WERI-Rb-1 (cell line): ENCODE results near the gene HNF1A.

Experiments
- DNase-seq: peaks from one replicate; pipeline ENCODE4 v3.0.0-alpha.2; 2020
- H3K27ac ChIP-seq: fragments of 250-450 bp; sonication (Bioruptor Pico); 2 replicates; pipeline ENCODE4 v1.5.1; 2020; ENCODE audit warnings: mild to moderate bottlenecking, moderate library complexity
- H3K27me3 ChIP-seq: fragments of 250-450 bp; sonication (Bioruptor Pico); 2 replicates; pipeline ENCODE4 v1.5.1; 2021; ENCODE audit warnings: mild to moderate bottlenecking, low read depth, moderate library complexity; ENCODE audit not compliant: insufficient read depth, severe bottlenecking
- H3K36me3 ChIP-seq: fragments of 250-450 bp; sonication (Bioruptor Pico); 2 replicates; pipeline ENCODE4 v1.5.1; 2020; ENCODE audit warnings: mild to moderate bottlenecking, moderate library complexity
- H3K4me3 ChIP-seq: 2 replicates; pipeline ENCODE4 v1.5.1; 2011; ENCODE audit warnings: low read depth, mild to moderate bottlenecking, control low read depth, low read length
- H3K9me3 ChIP-seq: fragments of 250-450 bp; sonication (Bioruptor Pico); 2 replicates; pipeline ENCODE4 v1.5.1; 2021; ENCODE audit warnings: mild to moderate bottlenecking, moderate library complexity; ENCODE audit not compliant: severe bottlenecking
- TF ChIP-seq, protein P1 (sequence below): IDR thresholded peaks from 2 replicates; pipeline ENCODE4 v1.5.1; 2011; ENCODE audit warnings: low read depth, mild to moderate bottlenecking, control low read depth, inconsistent platforms, low read length

HNF1A gene

GRCh38 chr12:121000530-121000929 lies 22.2 kb downstream of the HNF1A start:
- Histone ChIP-seq H3K27me3 (no peaks in the 10 kb centered on the region), H3K4me3 (no peak overlapping the region), H3K36me3 (peaks cover 16% of the 10 kb centered on the region), H3K9me3 (no peaks in the 10 kb centered on the region), H3K27ac (no peak overlapping the region)
- TF ChIP-seq, protein P1, sequence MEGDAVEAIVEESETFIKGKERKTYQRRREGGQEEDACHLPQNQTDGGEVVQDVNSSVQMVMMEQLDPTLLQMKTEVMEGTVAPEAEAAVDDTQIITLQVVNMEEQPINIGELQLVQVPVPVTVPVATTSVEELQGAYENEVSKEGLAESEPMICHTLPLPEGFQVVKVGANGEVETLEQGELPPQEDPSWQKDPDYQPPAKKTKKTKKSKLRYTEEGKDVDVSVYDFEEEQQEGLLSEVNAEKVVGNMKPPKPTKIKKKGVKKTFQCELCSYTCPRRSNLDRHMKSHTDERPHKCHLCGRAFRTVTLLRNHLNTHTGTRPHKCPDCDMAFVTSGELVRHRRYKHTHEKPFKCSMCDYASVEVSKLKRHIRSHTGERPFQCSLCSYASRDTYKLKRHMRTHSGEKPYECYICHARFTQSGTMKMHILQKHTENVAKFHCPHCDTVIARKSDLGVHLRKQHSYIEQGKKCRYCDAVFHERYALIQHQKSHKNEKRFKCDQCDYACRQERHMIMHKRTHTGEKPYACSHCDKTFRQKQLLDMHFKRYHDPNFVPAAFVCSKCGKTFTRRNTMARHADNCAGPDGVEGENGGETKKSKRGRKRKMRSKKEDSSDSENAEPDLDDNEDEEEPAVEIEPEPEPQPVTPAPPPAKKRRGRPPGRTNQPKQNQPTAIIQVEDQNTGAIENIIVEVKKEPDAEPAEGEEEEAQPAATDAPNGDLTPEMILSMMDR, result no peak
- no peak for DNase-seq

DNA sequence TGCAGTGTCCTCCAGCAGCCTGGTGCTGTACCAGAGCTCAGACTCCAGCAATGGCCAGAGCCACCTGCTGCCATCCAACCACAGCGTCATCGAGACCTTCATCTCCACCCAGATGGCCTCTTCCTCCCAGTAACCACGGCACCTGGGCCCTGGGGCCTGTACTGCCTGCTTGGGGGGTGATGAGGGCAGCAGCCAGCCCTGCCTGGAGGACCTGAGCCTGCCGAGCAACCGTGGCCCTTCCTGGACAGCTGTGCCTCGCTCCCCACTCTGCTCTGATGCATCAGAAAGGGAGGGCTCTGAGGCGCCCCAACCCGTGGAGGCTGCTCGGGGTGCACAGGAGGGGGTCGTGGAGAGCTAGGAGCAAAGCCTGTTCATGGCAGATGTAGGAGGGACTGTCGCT lies 22.7 kb downstream of the HNF1A start:
- TF ChIP-seq, protein P1, result no peak
- Histone ChIP-seq H3K9me3 (no peaks in the 10 kb centered on the region), H3K36me3 (peaks cover 16% of the 10 kb centered on the region), H3K4me3 (no peak overlapping the region), H3K27me3 (no peaks in the 10 kb centered on the region), H3K27ac (no peak overlapping the region)
- no peak for DNase-seq

DNA sequence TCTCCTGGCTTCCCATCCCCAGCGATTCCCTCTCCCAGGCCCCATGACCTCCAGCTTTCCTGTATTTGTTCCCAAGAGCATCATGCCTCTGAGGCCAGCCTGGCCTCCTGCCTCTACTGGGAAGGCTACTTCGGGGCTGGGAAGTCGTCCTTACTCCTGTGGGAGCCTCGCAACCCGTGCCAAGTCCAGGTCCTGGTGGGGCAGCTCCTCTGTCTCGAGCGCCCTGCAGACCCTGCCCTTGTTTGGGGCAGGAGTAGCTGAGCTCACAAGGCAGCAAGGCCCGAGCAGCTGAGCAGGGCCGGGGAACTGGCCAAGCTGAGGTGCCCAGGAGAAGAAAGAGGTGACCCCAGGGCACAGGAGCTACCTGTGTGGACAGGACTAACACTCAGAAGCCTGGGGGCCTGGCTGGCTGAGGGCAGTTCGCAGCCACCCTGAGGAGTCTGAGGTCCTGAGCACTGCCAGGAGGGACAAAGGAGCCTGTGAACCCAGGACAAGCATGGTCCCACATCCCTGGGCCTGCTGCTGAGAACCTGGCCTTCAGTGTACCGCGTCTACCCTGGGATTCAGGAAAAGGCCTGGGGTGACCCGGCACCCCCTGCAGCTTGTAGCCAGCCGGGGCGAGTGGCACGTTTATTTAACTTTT lies 23.6 kb downstream of the HNF1A start:
- no peak overlapping the region for H3K27ac ChIP-seq
- DNase-seq, result no peak
- peaks cover 16% of the 10 kb centered on the region for H3K36me3 ChIP-seq
- no peaks in the 10 kb centered on the region for H3K9me3 ChIP-seq
- no peaks in the 10 kb centered on the region for H3K27me3 ChIP-seq
- no peak overlapping the region for H3K4me3 ChIP-seq
- TF ChIP-seq, protein P1, result no peak

- Histone ChIP-seq H3K9me3 (no peaks in the 10 kb centered on the region), H3K36me3 (peaks cover 21% of the 10 kb centered on the region), H3K4me3 (no peak overlapping the region), H3K27me3 (no peaks in the 10 kb centered on the region), H3K27ac (no peak overlapping the region)
- TF ChIP-seq, protein P1, result peak; percentile 20; the same call in 1 of the 2 replicates
- DNase-seq, result peak; percentile 31
Measured at GRCh38 chr12:121003650-121004049, 25.3 kb downstream of the HNF1A start.

DNA sequence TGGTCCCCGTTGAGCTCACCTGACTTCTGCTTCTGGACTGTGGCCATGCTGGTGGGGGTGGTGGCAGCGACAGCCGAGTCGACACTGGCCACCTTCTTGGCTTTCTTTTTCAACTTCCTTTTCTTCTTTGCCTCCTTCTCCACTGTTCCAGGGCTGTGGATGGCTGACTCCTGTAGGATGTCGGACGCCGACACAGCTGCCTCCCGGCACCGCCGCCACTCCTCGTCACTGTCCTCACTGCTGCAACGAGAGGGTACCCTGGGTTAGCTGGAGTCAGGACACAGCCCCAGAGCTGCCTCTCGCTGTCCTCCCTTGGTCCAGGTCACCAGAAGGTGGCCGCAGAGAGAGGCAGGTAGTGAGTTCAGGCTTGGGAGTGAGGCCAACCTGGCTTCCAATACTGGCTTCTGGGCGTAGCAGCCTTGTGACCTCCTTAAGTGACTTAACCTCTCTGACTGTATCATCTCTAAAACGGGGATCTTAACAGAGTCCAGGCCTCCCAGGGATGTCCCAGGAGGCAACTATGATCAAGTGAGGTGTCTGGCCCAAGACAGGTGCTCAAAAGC lies 26.0 kb downstream of the HNF1A start:
- no peak overlapping the region for H3K27ac ChIP-seq
- H3K36me3 ChIP-seq, result peaks cover 28% of the 10 kb centered on the region
- TF ChIP-seq, protein P1, result no peak
- H3K9me3 ChIP-seq, result no peaks in the 10 kb centered on the region
- no peak for DNase-seq
- H3K27me3 ChIP-seq, result no peaks in the 10 kb centered on the region
- no peak overlapping the region for H3K4me3 ChIP-seq
